Pancreas (tissue), 10 donors: ENCODE data around the gene SP7. TPM values are rescaled to one million over a fixed set of nuclear protein-coding genes. Genes with fewer than 3 reads are reported as not detected.
A peak's percentile ranks its signal among the peaks of the same experiment; 100 is the strongest.

Experiments used
- ATAC-seq, 4 donors: fragments of 200-7000 bp; cut with Tn5 transposase; one replicate each; pipeline versions ENCODE4 v1.8.0 to v1.9.1; 2020; ENCODE audit warnings: mild to moderate bottlenecking in 4 of 4, moderate library complexity in 4 of 4
- DNase-seq, 6 donors: peaks; one replicate each; pipeline ENCODE4 v3.0.0-alpha.2; 2020
- FAIRE-seq: peaks from 2 replicates; lab custom pipeline; 2012; peaks lifted over from hg19 to GRCh38; lab: Jason Lieb, UNC
- H3K27ac ChIP-seq, 4 donors: fragments of 200-600 bp; sonication (generic); 1 replicate in 3 of 4; 2 replicates in 1 of 4; pipeline versions ENCODE4 v1.5.0 to v1.8.0; 2020
- H3K27me3 ChIP-seq, 4 donors: fragments of 200-600 bp; one replicate each; pipeline ENCODE4 v1.8.0; 2021
- H3K36me3 ChIP-seq, 3 donors: fragments of 200-600 bp; sonication (generic) in 1 of 3; one replicate each; pipeline versions ENCODE4 v1.5.0 to v1.8.0; 2020 to 2021
- H3K4me1 ChIP-seq, 3 donors: fragments of 200-600 bp; one replicate each; pipeline ENCODE4 v1.8.0; 2021
- H3K4me3 ChIP-seq, 4 donors: fragments of 200-600 bp; sonication (generic) in 2 of 4; one replicate each; pipeline versions ENCODE4 v1.5.0 to v1.8.0; 2020 to 2021
- H3K9me3 ChIP-seq, 4 donors: fragments of 200-600 bp; one replicate each; pipeline ENCODE4 v1.8.0; 2021
- CTCF ChIP-seq, 4 donors: fragments of 200-600 bp; sonication (generic) in 3 of 4; IDR thresholded peaks; one replicate each; pipeline versions ENCODE4 v1.5.0 to v1.8.0; 2021; ENCODE audit warnings: antibody characterized with exemption in 4 of 4
- WGBS, 2 donors: extraction: QIAGEN DNeasy Blood & Tissue Kit; methylation state at CpG; one replicate each; pipeline ENCODE4 v1.1.7; 2013; 5-methylcytosine and 5-hydroxymethylcytosine counted together
- intact Hi-C, 3 donors: fragments of 100-400 bp; cut with DNase I; formaldehyde crosslinking; loops; one replicate each; pipeline versions ENCODE4 v1.11.1 to v1.14.2; 2022
- polyA plus RNA-seq, 2 donors: library from polyadenylated mRNA; stranded (reverse); fragments of 200-250 nt; gene quantifications; one replicate each; pipeline ENCODE4 v1.2.3, GENCODE V29; 2013
- total RNA-seq, 6 donors: library from RNA; stranded (reverse); fragmentation: NEBNext Ultra II Directional in 4 of 6; extraction: Animal tissue kit (Norgen Biotek cat#: 25700) in 4 of 6; gene quantifications; one replicate each; pipeline versions ENCODE4 v1.2.1 to v1.2.4, GENCODE V29; 2021 to 2023
- donor health status: healthy with polysubstance abuse.
- donor health status: DM: no; HTN: no; CAD: no; lungs with moderate emphysema.
- donor health status: DM: no; HTN: no; CAD: no.
- donor health status: control.
- donor health status: control.
- donor health status: Bipolar disorder and iron deficiency.
- donor health status: DM: yes; HTN: yes; CAD: no.
- donor health status: DM: no; HTN: no; CAD: no.
- donor health status: DM: no; HTN: no; CAD: no.
- donor health status: DM: yes; HTN: yes; CAD: no.

SP7 gene
- total and polyA plus RNA-seq, 8 donors = not detected

- no peak overlapping the region for H3K27ac ChIP-seq
- DNase-seq = no peak
- no peak for ATAC-seq
- no peak overlapping the region for H3K4me3 ChIP-seq
- no peak for FAIRE-seq
- WGBS, 2 donors = 57 to 93% methylated on average over 1 of the region's 1 CpG
- no peaks in the 10 kb centered on the region for H3K4me1 ChIP-seq
- no peak for TF ChIP-seq CTCF (IDR thresholded peaks at IDR 0.05)
- intact Hi-C loops = loop anchor here in 1 of 3 donors (5.0 kb wide), 1 partner anchor 161 kb away; the partner anchor contains the start of gene NPFF
- H3K36me3 ChIP-seq = no peaks in the 10 kb centered on the region
- H3K27me3 ChIP-seq = no peaks in the 10 kb centered on the region
- H3K9me3 ChIP-seq = no peaks in the 10 kb centered on the region
These were observed 10.3 kb upstream of the SP7 start for GRCh38 chr12:53346491-53346890.

GRCh38 chr12:53345486-53346188 is 9.5 kb upstream of the SP7 start:
- Histone ChIP-seq H3K9me3 (no peaks in the 10 kb centered on the region), H3K4me1 (no peaks in the 10 kb centered on the region), H3K4me3 (peak overlapping the region in 1 of 4 donors; percentile 66), H3K36me3 (no peaks in the 10 kb centered on the region), H3K27me3 (no peaks in the 10 kb centered on the region), H3K27ac (peak overlapping the region in 2 of 4 donors; percentile 25 to 28)
- no peak for TF ChIP-seq CTCF (IDR thresholded peaks at IDR 0.05)
- ATAC-seq (peak in 3 of 4 donors; percentile 4 to 17 (median 4)), FAIRE-seq (no peak), DNase-seq (no peak)
- intact Hi-C loops = loop anchor here in 1 of 3 donors (5.0 kb wide), 1 partner anchor 162 kb away; the partner anchor contains the start of gene NPFF
- 28 to 37% methylated on average over 10 of the region's 10 CpGs for WGBS, 2 donors

- peak; percentile 62 to 87 (median 74) for DNase-seq
These were observed 8.8 kb upstream of the SP7 start for GRCh38 chr12:53344824-53345485.

GRCh38 chr12:53344487-53344823 is 8.3 kb upstream of the SP7 start:
- H3K27ac ChIP-seq = no peak overlapping the region
- intact Hi-C loops = no loop called here
- H3K9me3 ChIP-seq = no peaks in the 10 kb centered on the region
- H3K27me3 ChIP-seq = no peaks in the 10 kb centered on the region
- peak overlapping the region; percentile 48 to 66 (median 58) for H3K4me3 ChIP-seq
- 7 to 19% methylated on average over 7 to 19 of the region's 19 CpGs for WGBS, 2 donors
- ATAC-seq = no peak
- H3K4me1 ChIP-seq = no peaks in the 10 kb centered on the region
- TF ChIP-seq CTCF (IDR thresholded peaks at IDR 0.05) = no peak
- no peaks in the 10 kb centered on the region for H3K36me3 ChIP-seq
- DNase-seq = peak in 1 of 6 donors; percentile 57
- no peak for FAIRE-seq

More at GRCh38 chr12:53344824-53345485, 8.8 kb upstream of the SP7 start:
- ATAC-seq (peak; percentile 85 to 96 (median 96)), FAIRE-seq (no peak)
- Histone ChIP-seq H3K4me3 (peak overlapping the region; percentile 48 to 66 (median 58)), H3K36me3 (no peaks in the 10 kb centered on the region), H3K4me1 (no peaks in the 10 kb centered on the region), H3K27ac (peak overlapping the region in 2 of 4 donors; percentile 25 to 28), H3K9me3 (no peaks in the 10 kb centered on the region), H3K27me3 (no peaks in the 10 kb centered on the region)
- TF ChIP-seq CTCF (IDR thresholded peaks at IDR 0.05) = peak; percentile 8 to 47 (median 36)
- intact Hi-C loops = loop anchor here in 1 of 3 donors (5.0 kb wide), 1 partner anchor 162 kb away; the partner anchor contains the start of gene NPFF
- 1% methylated on average over 32 to 50 of the region's 50 CpGs for WGBS, 2 donors
